Measurements from ENCODE around the gene IFT52. TPM values are rescaled to one million over a fixed set of nuclear protein-coding genes. Genes with fewer than 3 reads are reported as not detected.

IFT52 gene
- polyA plus RNA-seq, 1 experiment = 47.4 TPM

- POLR2A ChIA-PET = no interaction called here
- TF ChIP-seq CTCF (IDR thresholded peaks at IDR 0.05; ENCODE audit: insufficient read depth, low read depth, low read length) = no peak
- no peak overlapping the region for H3K4me3 ChIP-seq (ENCODE audit: low read depth, low read length)
- H3K27me3 ChIP-seq (ENCODE audit: control insufficient read depth, insufficient read depth, low read length) = no peaks in the 10 kb centered on the region
- DNase-seq (ENCODE audit: low read depth) = no peak
- CTCF ChIA-PET = no interaction called here
- no peaks in the 10 kb centered on the region for H3K36me3 ChIP-seq (ENCODE audit: control insufficient read depth, insufficient read depth, low read length)
These were observed 23.3 kb upstream of the IFT52 start for GRCh38 chr20:43567477-43567876.

GRCh38 chr20:43568706-43569105 lies 22.0 kb upstream of the IFT52 start:
- TF ChIP-seq CTCF (IDR thresholded peaks at IDR 0.05; ENCODE audit: insufficient read depth, low read depth, low read length) = no peak
- no peak for DNase-seq (ENCODE audit: low read depth)
- no peaks in the 10 kb centered on the region for H3K36me3 ChIP-seq (ENCODE audit: control insufficient read depth, insufficient read depth, low read length)
- CTCF ChIA-PET = interaction anchor here (2.5 kb wide), 1 partner anchor 30 kb away, joined by 11 read pairs; no protein-coding TSS in a partner anchor
- H3K4me3 ChIP-seq (ENCODE audit: low read depth, low read length) = no peak overlapping the region
- no peaks in the 10 kb centered on the region for H3K27me3 ChIP-seq (ENCODE audit: control insufficient read depth, insufficient read depth, low read length)
- POLR2A ChIA-PET = no interaction called here

DNA sequence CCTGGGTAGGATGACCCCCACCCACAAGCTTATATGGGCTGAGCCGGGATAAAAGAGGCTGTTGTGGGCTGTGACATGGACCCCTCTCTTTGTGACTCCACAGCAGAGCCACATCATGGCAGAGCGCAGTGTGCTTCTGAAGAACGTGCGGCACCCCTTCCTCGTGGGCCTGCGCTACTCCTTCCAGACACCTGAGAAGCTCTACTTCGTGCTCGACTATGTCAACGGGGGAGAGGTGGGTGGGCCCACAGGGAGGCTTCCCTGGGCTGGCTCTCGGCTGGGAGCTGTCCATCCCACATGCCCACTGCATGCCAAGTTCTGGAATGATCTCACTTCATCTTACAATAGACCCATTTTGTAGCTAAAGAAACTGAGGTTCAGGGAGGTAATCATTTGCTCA lies 21.5 kb upstream of the IFT52 start:
- no peak for DNase-seq (ENCODE audit: low read depth)
- Histone ChIP-seq H3K27me3 (ENCODE audit: control insufficient read depth, insufficient read depth, low read length) (no peaks in the 10 kb centered on the region), H3K4me3 (ENCODE audit: low read depth, low read length) (no peak overlapping the region), H3K36me3 (ENCODE audit: control insufficient read depth, insufficient read depth, low read length) (no peaks in the 10 kb centered on the region)
- ChIA-PET CTCF (interaction anchor here (1.2 to 2.5 kb wide), 2 partner anchors 10 to 31 kb away, joined by 4 to 11 read pairs; partner anchors contain the start of gene SGK2), POLR2A (no interaction called here)
- no peak for TF ChIP-seq CTCF (IDR thresholded peaks at IDR 0.05; ENCODE audit: insufficient read depth, low read depth, low read length)

DNA sequence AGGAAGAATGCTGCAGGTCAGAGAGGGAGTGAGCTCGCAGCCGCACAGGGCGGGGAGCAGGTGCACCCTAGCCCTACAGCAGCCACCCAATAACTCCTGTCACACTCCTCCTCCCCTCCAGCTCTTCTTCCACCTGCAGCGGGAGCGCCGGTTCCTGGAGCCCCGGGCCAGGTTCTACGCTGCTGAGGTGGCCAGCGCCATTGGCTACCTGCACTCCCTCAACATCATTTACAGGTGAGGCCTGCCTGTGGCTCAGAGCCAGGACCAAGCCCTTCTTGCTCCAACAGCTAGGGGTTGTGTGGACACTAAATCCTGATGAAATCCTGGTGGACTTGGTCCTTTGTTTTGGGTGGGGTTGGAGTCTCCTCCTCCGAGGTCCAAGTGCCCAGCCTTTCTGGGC lies 20.2 kb upstream of the IFT52 start:
- no peak for TF ChIP-seq CTCF (IDR thresholded peaks at IDR 0.05; ENCODE audit: insufficient read depth, low read depth, low read length)
- CTCF ChIA-PET = interaction anchor here (1.2 to 2.5 kb wide), 2 partner anchors 11 to 32 kb away, joined by 4 to 11 read pairs; partner anchors contain the start of gene SGK2
- POLR2A ChIA-PET = no interaction called here
- H3K4me3 ChIP-seq (ENCODE audit: low read depth, low read length) = no peak overlapping the region
- no peaks in the 10 kb centered on the region for H3K36me3 ChIP-seq (ENCODE audit: control insufficient read depth, insufficient read depth, low read length)
- DNase-seq (ENCODE audit: low read depth) = no peak
- H3K27me3 ChIP-seq (ENCODE audit: control insufficient read depth, insufficient read depth, low read length) = no peaks in the 10 kb centered on the region

GRCh38 chr20:43571310-43571709 lies 19.4 kb upstream of the IFT52 start:
- no peak for DNase-seq (ENCODE audit: low read depth)
- POLR2A ChIA-PET = no interaction called here
- Histone ChIP-seq H3K27me3 (ENCODE audit: control insufficient read depth, insufficient read depth, low read length) (no peaks in the 10 kb centered on the region), H3K4me3 (ENCODE audit: low read depth, low read length) (no peak overlapping the region), H3K36me3 (ENCODE audit: control insufficient read depth, insufficient read depth, low read length) (no peaks in the 10 kb centered on the region)
- TF ChIP-seq CTCF (IDR thresholded peaks at IDR 0.05; ENCODE audit: insufficient read depth, low read depth, low read length) = no peak
- CTCF ChIA-PET = interaction anchor here (0.9 to 1.4 kb wide), 3 partner anchors 20 to 122 kb away, joined by 3 read pairs; no protein-coding TSS in a partner anchor
